Right lobe of liver (tissue), 6 donors: Measurements from ENCODE around the gene TELO2. TPM values are rescaled to one million over a fixed set of nuclear protein-coding genes. Genes with fewer than 3 reads are reported as not detected.

ENCODE experiments used
- ATAC-seq, 4 donors: fragments of 200-7000 bp; cut with Tn5 transposase; one replicate each; pipeline ENCODE4 v1.9.1; 2020; ENCODE audit warnings: mild to moderate bottlenecking in 4 of 4, moderate library complexity in 4 of 4
- DNase-seq, 3 donors: peaks; one replicate each; pipeline ENCODE4 v3.0.0-alpha.2; 2020
- H3K27ac ChIP-seq, 3 donors: fragments of 200-600 bp; one replicate each; pipeline ENCODE4 v1.8.0; 2022
- H3K27me3 ChIP-seq, 2 donors: fragments of 200-600 bp; one replicate each; pipeline ENCODE4 v1.8.0; 2022
- H3K36me3 ChIP-seq, 4 donors: fragments of 200-600 bp; sonication (generic) in 1 of 4; one replicate each; pipeline versions ENCODE4 v1.5.1 to v1.8.0; 2017 to 2022; ENCODE audit warnings: control low read depth in 1 of 4
- H3K4me1 ChIP-seq, 4 donors: fragments of 200-600 bp; sonication (generic) in 1 of 4; one replicate each; pipeline versions ENCODE4 v1.5.1 to v1.8.0; 2017 to 2022; ENCODE audit warnings: control low read depth in 1 of 4
- H3K4me3 ChIP-seq, 3 donors: fragments of 200-600 bp; one replicate each; pipeline ENCODE4 v1.8.0; 2022
- H3K9me3 ChIP-seq, 4 donors: fragments of 200-600 bp; sonication (generic) in 1 of 4; one replicate each; pipeline versions ENCODE4 v1.5.1 to v1.8.0; 2017 to 2022; ENCODE audit warnings: control low read depth in 1 of 4
- CTCF ChIP-seq, 4 donors: fragments of 200-600 bp in 3 of 4; fragments of 450-650 bp in 1 of 4; IDR thresholded peaks; one replicate each; pipeline versions ENCODE4 v1.5.1 to v1.8.0; 2016 to 2022; ENCODE audit warnings: antibody characterized with exemption in 4 of 4, mild to moderate bottlenecking in 2 of 4
- POLR2A ChIP-seq: fragments of 450-650 bp; IDR thresholded peaks from one replicate; pipeline ENCODE4 v1.6.1; 2017; ENCODE audit warnings: antibody characterized with exemption, mild to moderate bottlenecking
- WGBS: methylation state at CpG from one replicate; pipeline ENCODE4 v1.1.6; 2018; ENCODE audit warnings: low coverage, low lambda C conversion rate; ENCODE audit not compliant: insufficient coverage; ENCODE audit errors: missing lambda C conversion rate; 5-methylcytosine and 5-hydroxymethylcytosine counted together
- intact Hi-C, 2 donors: fragments of 100-400 bp; cut with DNase I; formaldehyde crosslinking; loops; one replicate each; pipeline versions ENCODE4 v1.11.2 to v1.14.1; 2022
- total RNA-seq, 6 experiments: library from RNA; depleted of rRNA in 2 of 6; stranded (reverse); fragments of >200 nt in 2 of 6; fragmentation: NEBNext Ultra II Directional in 3 of 6; extraction: Animal tissue kit (Norgen Biotek cat#: 25700) in 3 of 6; gene quantifications; one replicate each; pipeline versions ENCODE4 v1.1.0 to v1.2.4, GENCODE V29; 2016 to 2023
- donor health status: DM: no; HTN: yes; CAD: no.
- donor health status: DM: no; HTN: no; CAD: no.
- donor health status: DM: no; HTN: no; CAD: no.
- donor health status: DM: no; HTN: yes; CAD: no.
- donor health status: DM: no; HTN: yes; CAD: no.

The TELO2 gene
- total RNA-seq, 6 experiments from 2014 or later = 9.5 to 31.0 (median 20.8) TPM

- H3K27ac ChIP-seq = no peak overlapping the region
- DNase-seq (no peak), ATAC-seq (no peak)
- no CpG with 5 or more reads among the region's 39 CpGs for whole genome bisulfite sequencing
- H3K27me3 ChIP-seq = no peaks in the 10 kb centered on the region
- H3K36me3 ChIP-seq = peaks cover 0 to 27% (median 0%) of the 10 kb centered on the region in 4 donors
- intact Hi-C loops = no loop called here
- no peak for TF ChIP-seq CTCF (IDR thresholded peaks at IDR 0.05)
- no peak for TF ChIP-seq POLR2A
- peaks cover 0 to 14% (median 5%) of the 10 kb centered on the region in 4 donors for H3K4me1 ChIP-seq
- no peaks in the 10 kb centered on the region for H3K9me3 ChIP-seq
- H3K4me3 ChIP-seq = no peak overlapping the region
Measured at GRCh38 chr16:1495211-1495888, 2.2 kb downstream of the TELO2 start.

- Histone ChIP-seq H3K27ac (no peak overlapping the region), H3K27me3 (no peaks in the 10 kb centered on the region), H3K9me3 (no peaks in the 10 kb centered on the region), H3K36me3 (peaks cover 0 to 30% (median 0%) of the 10 kb centered on the region in 4 donors), H3K4me1 (peaks cover 0 to 14% (median 5%) of the 10 kb centered on the region in 4 donors), H3K4me3 (no peak overlapping the region)
- ATAC-seq = no peak
- WGBS = 93% methylated on average over 3 of the region's 25 CpGs
- intact Hi-C loops = no loop called here
- TF ChIP-seq CTCF (IDR thresholded peaks at IDR 0.05) = no peak
- TF ChIP-seq POLR2A = no peak
- no peak for DNase-seq
Measured at GRCh38 chr16:1495889-1496262, 2.7 kb downstream of the TELO2 start.

- no peak overlapping the region for H3K4me3 ChIP-seq
- peaks cover 0 to 34% (median 3%) of the 10 kb centered on the region in 4 donors for H3K36me3 ChIP-seq
- no peak for DNase-seq
- WGBS = no CpG with 5 or more reads among the region's 25 CpGs
- intact Hi-C loops = no loop called here
- ATAC-seq = no peak
- TF ChIP-seq POLR2A (no peak), CTCF (IDR thresholded peaks at IDR 0.05) (no peak)
- no peak overlapping the region for H3K27ac ChIP-seq
- H3K27me3 ChIP-seq = no peaks in the 10 kb centered on the region
- H3K4me1 ChIP-seq = peaks cover 0 to 14% (median 5%) of the 10 kb centered on the region in 4 donors
- H3K9me3 ChIP-seq = no peaks in the 10 kb centered on the region
Measured at GRCh38 chr16:1496464-1496863, 3.3 kb downstream of the TELO2 start.

GRCh38 chr16:1497014-1497598, 3.9 kb downstream of the TELO2 start:
- peaks cover 0 to 41% (median 7%) of the 10 kb centered on the region in 4 donors for H3K36me3 ChIP-seq
- intact Hi-C loops = no loop called here
- TF ChIP-seq CTCF (IDR thresholded peaks at IDR 0.05) = no peak
- no peak for TF ChIP-seq POLR2A
- 69% methylated on average over 6 of the region's 21 CpGs for WGBS
- H3K4me1 ChIP-seq = peaks cover 0 to 14% (median 5%) of the 10 kb centered on the region in 4 donors
- no peaks in the 10 kb centered on the region for H3K27me3 ChIP-seq
- H3K9me3 ChIP-seq = no peaks in the 10 kb centered on the region
- DNase-seq (no peak), ATAC-seq (no peak)
- no peak overlapping the region for H3K4me3 ChIP-seq
- no peak overlapping the region for H3K27ac ChIP-seq
